ENCODE measurements around the gene DUSP16.
A peak's percentile ranks its signal among the peaks of the same experiment; 100 is the strongest.

The DUSP16 gene

DNA sequence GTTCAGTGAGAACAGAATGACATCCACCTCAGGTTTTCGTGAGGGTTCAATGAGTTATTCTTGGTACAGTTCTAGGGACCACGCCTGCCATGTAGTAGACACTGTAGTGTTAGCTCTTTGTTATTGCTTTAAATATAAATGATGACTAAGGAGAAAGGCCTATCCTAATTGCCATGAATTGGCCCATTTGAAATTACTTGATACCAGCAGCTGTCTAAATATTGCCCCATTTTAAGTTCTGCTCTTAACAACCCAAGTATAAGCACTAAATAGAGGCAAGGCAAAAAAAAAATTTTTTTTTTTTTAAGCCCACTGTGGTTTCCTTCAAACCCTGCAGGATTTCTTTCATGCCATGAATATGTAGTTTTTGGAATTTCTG is 121.2 kb downstream of the DUSP16 start:
- H3K27ac ChIP-seq = peak overlapping the region; percentile 51 to 70
- H3K36me3 ChIP-seq = peaks cover 0 to 2% (median 0%) of the 10 kb centered on the region in 3 donors
- no peaks in the 10 kb centered on the region for H3K9me3 ChIP-seq
- intact Hi-C loops (cut with DNase I; ENCODE audit: low total_unique reads) = no loop called here
- H3K4me1 ChIP-seq = peaks cover 0 to 37% (median 31%) of the 10 kb centered on the region in 4 donors
- TF ChIP-seq, protein P1, sequence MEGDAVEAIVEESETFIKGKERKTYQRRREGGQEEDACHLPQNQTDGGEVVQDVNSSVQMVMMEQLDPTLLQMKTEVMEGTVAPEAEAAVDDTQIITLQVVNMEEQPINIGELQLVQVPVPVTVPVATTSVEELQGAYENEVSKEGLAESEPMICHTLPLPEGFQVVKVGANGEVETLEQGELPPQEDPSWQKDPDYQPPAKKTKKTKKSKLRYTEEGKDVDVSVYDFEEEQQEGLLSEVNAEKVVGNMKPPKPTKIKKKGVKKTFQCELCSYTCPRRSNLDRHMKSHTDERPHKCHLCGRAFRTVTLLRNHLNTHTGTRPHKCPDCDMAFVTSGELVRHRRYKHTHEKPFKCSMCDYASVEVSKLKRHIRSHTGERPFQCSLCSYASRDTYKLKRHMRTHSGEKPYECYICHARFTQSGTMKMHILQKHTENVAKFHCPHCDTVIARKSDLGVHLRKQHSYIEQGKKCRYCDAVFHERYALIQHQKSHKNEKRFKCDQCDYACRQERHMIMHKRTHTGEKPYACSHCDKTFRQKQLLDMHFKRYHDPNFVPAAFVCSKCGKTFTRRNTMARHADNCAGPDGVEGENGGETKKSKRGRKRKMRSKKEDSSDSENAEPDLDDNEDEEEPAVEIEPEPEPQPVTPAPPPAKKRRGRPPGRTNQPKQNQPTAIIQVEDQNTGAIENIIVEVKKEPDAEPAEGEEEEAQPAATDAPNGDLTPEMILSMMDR (IDR thresholded peaks at IDR 0.05) = no peak
- DNase-seq = no peak
- H3K27me3 ChIP-seq = no peaks in the 10 kb centered on the region
- H3K4me3 ChIP-seq = no peak overlapping the region

DNA sequence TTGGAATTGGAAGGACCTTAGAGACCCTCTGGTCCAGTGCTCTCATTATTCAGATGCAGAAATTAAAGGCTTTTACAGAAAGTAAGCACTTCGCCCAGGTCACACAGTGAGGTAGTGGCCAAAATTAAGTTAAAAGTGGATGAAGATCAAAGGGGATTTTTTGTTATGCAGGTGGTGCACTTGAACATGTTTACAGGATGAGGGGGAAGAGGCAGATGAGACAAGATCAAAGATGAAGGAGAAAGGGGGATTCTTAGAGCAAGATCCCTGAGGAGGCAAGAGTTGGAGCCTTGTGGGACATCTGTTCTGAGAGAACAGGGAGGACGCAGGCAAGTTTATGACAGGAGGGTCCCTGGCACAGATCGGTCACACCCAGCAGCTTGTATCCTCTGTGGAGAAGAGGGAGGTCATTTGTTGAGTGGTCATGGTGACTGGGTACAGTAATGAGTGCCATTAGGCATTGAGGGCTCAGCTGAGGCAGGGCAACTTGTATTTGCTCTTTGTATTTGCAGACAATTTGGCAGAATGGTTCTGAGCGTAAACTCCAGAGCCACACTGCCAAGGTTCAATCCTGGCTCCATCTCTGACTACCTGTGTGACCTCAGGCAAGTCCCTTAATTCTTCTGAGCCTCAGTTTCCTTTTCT is 121.8 kb downstream of the DUSP16 start:
- DNase-seq = no peak
- Histone ChIP-seq H3K27me3 (no peaks in the 10 kb centered on the region), H3K4me3 (no peak overlapping the region), H3K4me1 (peaks cover 0 to 37% (median 31%) of the 10 kb centered on the region in 4 donors), H3K9me3 (no peaks in the 10 kb centered on the region), H3K36me3 (peaks cover 0 to 7% (median 0%) of the 10 kb centered on the region in 3 donors), H3K27ac (peak overlapping the region; percentile 51 to 70)
- TF ChIP-seq, protein P1 (IDR thresholded peaks at IDR 0.05) = no peak
- intact Hi-C loops (cut with DNase I; ENCODE audit: low total_unique reads) = no loop called here

DNA sequence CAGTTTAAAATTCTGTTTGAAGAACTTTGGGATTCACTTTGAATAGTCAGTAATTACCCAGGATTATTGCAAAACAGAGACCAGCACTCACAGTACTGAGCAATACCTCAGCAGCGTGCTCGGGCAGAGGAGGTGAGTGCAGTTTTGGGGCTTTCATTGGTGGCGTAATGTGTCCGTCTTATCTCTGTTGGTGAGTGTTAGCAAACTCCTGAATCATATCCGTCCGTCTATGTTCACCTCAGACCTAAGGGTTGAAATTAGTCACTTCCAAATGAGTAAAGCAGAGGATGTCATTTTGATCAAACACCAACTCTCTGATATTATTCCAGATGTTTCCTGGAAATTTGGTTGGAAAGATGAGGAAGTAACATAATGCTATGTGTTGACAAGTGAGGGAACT is 123.0 kb downstream of the DUSP16 start:
- peaks cover 0 to 9% (median 0%) of the 10 kb centered on the region in 3 donors for H3K36me3 ChIP-seq
- DNase-seq = peak in 1 of 2 donors; percentile 28
- intact Hi-C loops (cut with DNase I; ENCODE audit: low total_unique reads) = no loop called here
- H3K4me3 ChIP-seq = no peak overlapping the region
- no peaks in the 10 kb centered on the region for H3K27me3 ChIP-seq
- TF ChIP-seq, protein P1 (IDR thresholded peaks at IDR 0.05) = no peak
- H3K27ac ChIP-seq = no peak overlapping the region
- H3K4me1 ChIP-seq = peaks cover 0 to 37% (median 29%) of the 10 kb centered on the region in 4 donors
- no peaks in the 10 kb centered on the region for H3K9me3 ChIP-seq

DNA sequence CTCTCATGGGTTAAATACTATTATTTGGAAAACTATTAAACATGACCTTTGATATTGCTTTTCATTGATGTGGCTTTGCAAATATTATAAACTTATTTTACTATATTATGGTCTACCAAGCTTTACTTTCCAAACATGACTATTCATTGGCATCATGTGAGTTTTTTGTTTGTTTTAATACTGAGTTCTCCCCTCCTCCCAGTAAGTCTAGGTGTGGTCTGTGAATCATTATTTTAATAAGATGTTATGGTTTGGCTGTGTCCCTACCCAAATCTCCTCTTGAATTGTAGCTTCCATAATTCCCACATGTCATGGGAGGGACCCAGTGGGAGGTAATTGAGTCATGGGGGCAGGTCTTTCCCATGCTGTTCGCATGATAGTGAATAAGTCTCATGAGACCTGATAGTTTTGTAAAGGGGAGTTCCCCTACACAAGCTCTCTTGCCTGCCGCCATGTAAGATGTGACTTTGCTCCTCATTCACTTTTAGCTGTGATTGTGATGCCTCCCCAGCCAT is 125.8 kb downstream of the DUSP16 start:
- TF ChIP-seq, protein P1 (IDR thresholded peaks at IDR 0.05) = no peak
- H3K27ac ChIP-seq = no peak overlapping the region
- peaks cover 0 to 23% (median 10%) of the 10 kb centered on the region in 4 donors for H3K4me1 ChIP-seq
- DNase-seq = no peak
- H3K36me3 ChIP-seq = peaks cover 0 to 9% (median 0%) of the 10 kb centered on the region in 3 donors
- intact Hi-C loops (cut with DNase I; ENCODE audit: low total_unique reads) = no loop called here
- H3K4me3 ChIP-seq = no peak overlapping the region
- no peaks in the 10 kb centered on the region for H3K27me3 ChIP-seq
- H3K9me3 ChIP-seq = no peaks in the 10 kb centered on the region

DNA sequence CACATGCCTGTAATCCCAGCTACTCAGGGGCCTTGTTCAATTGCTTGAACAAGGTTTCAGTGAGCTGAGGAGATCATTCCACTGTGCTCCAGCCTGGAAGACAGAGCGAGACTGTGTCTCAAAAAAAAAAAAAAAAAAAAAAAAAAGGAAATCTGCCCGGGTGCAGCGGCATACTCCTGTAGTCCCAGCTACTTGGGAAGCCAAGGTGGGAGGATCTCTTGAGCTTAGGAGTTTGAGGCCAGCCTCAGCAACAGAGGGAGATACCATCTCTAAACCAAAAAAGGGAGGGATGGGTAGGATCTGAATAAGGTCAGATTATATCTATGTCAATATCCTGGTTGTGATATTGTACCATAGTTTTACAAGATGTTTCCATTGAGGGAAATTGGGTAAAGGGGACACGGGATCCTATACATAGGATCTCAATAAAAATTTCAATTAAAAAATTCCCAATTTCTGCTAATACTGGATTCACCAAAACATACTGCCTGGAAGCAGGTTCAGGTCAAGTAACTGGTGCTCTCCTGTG is 129.4 kb downstream of the DUSP16 start:
- Histone ChIP-seq H3K27ac (no peak overlapping the region), H3K27me3 (no peaks in the 10 kb centered on the region), H3K9me3 (no peaks in the 10 kb centered on the region), H3K36me3 (peaks cover 0 to 9% (median 0%) of the 10 kb centered on the region in 3 donors), H3K4me3 (no peak overlapping the region), H3K4me1 (peaks cover 0 to 30% (median 9%) of the 10 kb centered on the region in 4 donors)
- no peak for DNase-seq
- TF ChIP-seq, protein P1 (IDR thresholded peaks at IDR 0.05) = no peak
- intact Hi-C loops (cut with DNase I; ENCODE audit: low total_unique reads) = no loop called here
